ENCODE results near the gene HDAC7. TPM values are rescaled to one million over a fixed set of nuclear protein-coding genes. Genes with fewer than 3 reads are reported as not detected.

HDAC7 gene
- polyA plus RNA-seq, 1 experiment, result 67.0 TPM

- Histone ChIP-seq H3K36me3 (ENCODE audit: control insufficient read depth, insufficient read depth, low read length) (peaks cover 81% of the 10 kb centered on the region), H3K4me3 (ENCODE audit: low read depth, low read length) (no peak overlapping the region), H3K27me3 (ENCODE audit: control insufficient read depth, insufficient read depth, low read length) (no peaks in the 10 kb centered on the region)
- TF ChIP-seq CTCF (IDR thresholded peaks at IDR 0.05; ENCODE audit: insufficient read depth, low read depth, low read length), result no peak
- ChIA-PET POLR2A (no interaction called here), CTCF (interaction anchor here (0.5 to 7.4 kb wide), 5 partner anchors 21 to 379 kb away, joined by 3 to 59 read pairs (median 4); no protein-coding TSS in a partner anchor)
- no peak for DNase-seq (ENCODE audit: low read depth)
Observed at GRCh38 chr12:47785887-47786661, 33.6 kb downstream of the HDAC7 start.

- Histone ChIP-seq H3K36me3 (ENCODE audit: control insufficient read depth, insufficient read depth, low read length) (peaks cover 75% of the 10 kb centered on the region), H3K4me3 (ENCODE audit: low read depth, low read length) (no peak overlapping the region), H3K27me3 (ENCODE audit: control insufficient read depth, insufficient read depth, low read length) (no peaks in the 10 kb centered on the region)
- TF ChIP-seq CTCF (IDR thresholded peaks at IDR 0.05; ENCODE audit: insufficient read depth, low read depth, low read length), result no peak
- CTCF ChIA-PET, result interaction anchor here (0.5 to 7.4 kb wide), 6 partner anchors 13 to 379 kb away, joined by 3 to 59 read pairs (median 4); no protein-coding TSS in a partner anchor
- POLR2A ChIA-PET, result no interaction called here
- DNase-seq (ENCODE audit: low read depth), result no peak
Observed at GRCh38 chr12:47785036-47785886, 34.4 kb downstream of the HDAC7 start.

- TF ChIP-seq CTCF (IDR thresholded peaks at IDR 0.05; ENCODE audit: insufficient read depth, low read depth, low read length), result no peak
- Histone ChIP-seq H3K27me3 (ENCODE audit: control insufficient read depth, insufficient read depth, low read length) (no peaks in the 10 kb centered on the region), H3K4me3 (ENCODE audit: low read depth, low read length) (no peak overlapping the region), H3K36me3 (ENCODE audit: control insufficient read depth, insufficient read depth, low read length) (peaks cover 64% of the 10 kb centered on the region)
- ChIA-PET POLR2A (no interaction called here), CTCF (interaction anchor here (0.9 to 7.4 kb wide), 4 partner anchors 12 to 54 kb away, joined by 3 to 59 read pairs (median 12); no protein-coding TSS in a partner anchor)
- no peak for DNase-seq (ENCODE audit: low read depth)
Observed at GRCh38 chr12:47783821-47784819, 35.6 kb downstream of the HDAC7 start.

GRCh38 chr12:47783024-47783755 is 36.5 kb downstream of the HDAC7 start:
- CTCF ChIA-PET, result interaction anchor here (0.8 to 19.2 kb wide), 5 partner anchors 14 to 61 kb away, joined by 3 to 454 read pairs (median 163); partner anchors contain the start of gene ENDOU
- TF ChIP-seq CTCF (IDR thresholded peaks at IDR 0.05; ENCODE audit: insufficient read depth, low read depth, low read length), result no peak

More at GRCh38 chr12:47783024-47783755, 36.5 kb downstream of the HDAC7 start:
- Histone ChIP-seq H3K36me3 (ENCODE audit: control insufficient read depth, insufficient read depth, low read length) (peaks cover 57% of the 10 kb centered on the region), H3K4me3 (ENCODE audit: low read depth, low read length) (no peak overlapping the region), H3K27me3 (ENCODE audit: control insufficient read depth, insufficient read depth, low read length) (no peaks in the 10 kb centered on the region)
- POLR2A ChIA-PET, result interaction anchor here (0.6 kb wide), 1 partner anchor 122 kb away, joined by 4 read pairs; the partner anchor contains the start of gene VDR
- DNase-seq (ENCODE audit: low read depth), result no peak
